Loucy (cell line): ENCODE measurements around the gene ARID1B.

Experiments used
- CTCF ChIP-seq: fragments of 200-600 bp; sonication (generic); conservative IDR thresholded peaks from 2 replicates; pipeline ENCODE4 v1.5.1; 2014; ENCODE audit warnings: mild to moderate bottlenecking, antibody characterized with exemption, low read length
- EZH2phosphoT487 ChIP-seq: fragments of 200-600 bp; IDR thresholded peaks from 2 replicates; pipeline ENCODE4 v1.6.1; 2018; ENCODE audit warnings: antibody characterized with exemption, mild to moderate bottlenecking, moderate library complexity, borderline replicate concordance

GRCh38 chr6:157089258-157089657, 312.1 kb downstream of the ARID1B start:
- no peak for TF ChIP-seq CTCF
- no peak for TF ChIP-seq EZH2phosphoT487
